ENCODE data around the gene MED12L. TPM values are rescaled to one million over a fixed set of nuclear protein-coding genes. Genes with fewer than 3 reads are reported as not detected.

The MED12L gene
- total RNA-seq, 1 experiment from 2014 or later: 6.4 TPM

GRCh38 chr3:151423091-151423490 is 337.6 kb downstream of the MED12L start:
- no peaks in the 10 kb centered on the region for H4K20me1 ChIP-seq (ENCODE audit: insufficient read depth)
- H3K4me3 ChIP-seq (replicated peaks in 1 of 2; ENCODE audit: low read depth in 1 of 2, low read length in 2 of 2): no peak overlapping the region
- no peak overlapping the region for H3K9ac ChIP-seq (ENCODE audit: low read length)
- DNase-seq (ENCODE audit: low read depth, low spot score): no peak
- BruUV-seq (replicated peaks): no TSS peak
- POLR2A ChIA-PET: no interaction called here
- H3K27me3 ChIP-seq (ENCODE audit: insufficient read depth, low read length): no peaks in the 10 kb centered on the region
- no peak overlapping the region for H3K27ac ChIP-seq (ENCODE audit: low read depth, low read length)
- H3K9me3 ChIP-seq (ENCODE audit: control insufficient read depth in 1 of 2, insufficient read depth in 1 of 2, low read depth in 1 of 2, low read length in 2 of 2): no peaks in the 10 kb centered on the region
- no peaks in the 10 kb centered on the region for H3K36me3 ChIP-seq (ENCODE audit: control insufficient read depth in 1 of 2, insufficient read depth in 2 of 2, low read length in 2 of 2)
- no peak for ATAC-seq
- H3K9me2 ChIP-seq (ENCODE audit: insufficient read depth): no peaks in the 10 kb centered on the region
- H3K79me2 ChIP-seq (ENCODE audit: insufficient read depth, low read length): no peaks in the 10 kb centered on the region
- CTCF ChIA-PET: no interaction called here
- no peak for TF ChIP-seq CTCF (IDR thresholded peaks at IDR 0.05 in 2 of 3, conservative IDR thresholded peaks at IDR 0.05 in 1 of 3; ENCODE audit: borderline replicate concordance in 1 of 3, insufficient read depth in 1 of 3, low read depth in 2 of 3, low read length in 2 of 3)
- TF ChIP-seq JUND (IDR thresholded peaks at IDR 0.05): no peak
- no peak for TF ChIP-seq ZNF274 (IDR thresholded peaks at IDR 0.05; ENCODE audit: low read depth, low read length)
- TF ChIP-seq MAX (IDR thresholded peaks at IDR 0.05): no peak
- no peak for TF ChIP-seq TCF7L2 (IDR thresholded peaks at IDR 0.05; ENCODE audit: borderline replicate concordance, extremely low read depth, insufficient read depth, insufficient read length)
- TF ChIP-seq EGR1 (IDR thresholded peaks at IDR 0.05; ENCODE audit: low read depth): no peak
- TF ChIP-seq SRF (IDR thresholded peaks at IDR 0.05; ENCODE audit: low read depth): no peak
- no peak for TF ChIP-seq YY1 (IDR thresholded peaks at IDR 0.05; ENCODE audit: extremely low read depth, insufficient replicate concordance, low read depth, low read length)
- no peak for TF ChIP-seq ZFX (IDR thresholded peaks at IDR 0.05)
- TF ChIP-seq EZH2phosphoT487 (IDR thresholded peaks at IDR 0.05; ENCODE audit: borderline replicate concordance): no peak
- TF ChIP-seq REST (IDR thresholded peaks at IDR 0.05; ENCODE audit: low read depth): no peak
- TF ChIP-seq ZBTB33 (IDR thresholded peaks at IDR 0.05; ENCODE audit: extremely low read depth, insufficient replicate concordance, low read length): no peak
- TF ChIP-seq POLR2A (IDR thresholded peaks at IDR 0.05; ENCODE audit: borderline replicate concordance, extremely low read depth, insufficient read depth, insufficient read length): no peak
- no peak for TF ChIP-seq POLR2AphosphoS5 (IDR thresholded peaks at IDR 0.05; ENCODE audit: low read depth, low read length)
- TF ChIP-seq SIN3A (IDR thresholded peaks at IDR 0.05; ENCODE audit: low read depth): no peak
- no peak for TF ChIP-seq FOSL1 (IDR thresholded peaks at IDR 0.05; ENCODE audit: low read depth)
- no peak for TF ChIP-seq ATF3 (IDR thresholded peaks at IDR 0.05)
- no peak for TF ChIP-seq RAD21 (IDR thresholded peaks at IDR 0.05; ENCODE audit: low read depth)
- no peak overlapping the region for H3K4me2 ChIP-seq (ENCODE audit: low read length)
- intact Hi-C loops (cut with micrococcal nuclease): no loop called here
- 0 out of 4 replicates have a peak, but pooled peaks cover 0 to 6% of the 10 kb centered on the region in 2 experiments for H3K4me1 ChIP-seq (ENCODE audit: control insufficient read depth in 1 of 2, insufficient read depth in 2 of 2, low read length in 2 of 2)
- no peak overlapping the region for H2AFZ ChIP-seq (ENCODE audit: low read depth, low read length, poor library complexity, severe bottlenecking)
- RAD21 ChIA-PET (ENCODE audit: low non-redundant PET in 1 of 2, low total read pairs in 2 of 2, uncharacterized antibody in 2 of 2, unreplicated experiment in 2 of 2): no interaction called here
